Ascending aorta (tissue), 2 donors: ENCODE results near the gene PRG2. TPM values are rescaled to one million over a fixed set of nuclear protein-coding genes. Genes with fewer than 3 reads are reported as not detected.

Experiments used
- DNase-seq, 2 donors: peaks; one replicate each; pipeline ENCODE4 v3.0.0-alpha.2; 2019; ENCODE audit warnings: low spot score in 2 of 2
- H3K27ac ChIP-seq, 2 donors: fragments of 200-600 bp; sonication (generic); one replicate each; pipeline ENCODE4 v1.5.1; 2016 to 2017; ENCODE audit warnings: mild to moderate bottlenecking in 1 of 2
- H3K27me3 ChIP-seq: fragments of 200-600 bp; sonication (generic); one replicate; pipeline ENCODE4 v1.5.1; 2017
- H3K36me3 ChIP-seq, 2 donors: fragments of 200-600 bp; sonication (generic); one replicate each; pipeline ENCODE4 v1.5.1; 2016
- H3K4me1 ChIP-seq, 2 donors: fragments of 200-600 bp; sonication (generic); one replicate each; pipeline ENCODE4 v1.5.1; 2016 to 2017; ENCODE audit warnings: mild to moderate bottlenecking in 1 of 2
- H3K4me3 ChIP-seq, 2 donors: fragments of 200-600 bp; sonication (generic); one replicate each; pipeline ENCODE4 v1.5.1; 2016 to 2017; ENCODE audit warnings: mild to moderate bottlenecking in 1 of 2
- H3K9me3 ChIP-seq, 2 donors: fragments of 200-600 bp; sonication (generic); one replicate each; pipeline ENCODE4 v1.5.1; 2016
- intact Hi-C: fragments of 100-400 bp; cut with DNase I; formaldehyde crosslinking; loops from one replicate; pipeline ENCODE4 v1.15.1; 2023
- total RNA-seq: library from RNA; depleted of rRNA; stranded (reverse); fragments of >200 nt; gene quantifications from one replicate; pipeline ENCODE4 v1.1.0, GENCODE V29; 2016
- TF ChIP-seq, protein P1 (sequence below), 3 experiments: fragments of 200-600 bp in 2 of 3; fragments of 450-650 bp in 1 of 3; sonication (generic) in 2 of 3; IDR thresholded peaks; one replicate each; pipeline ENCODE4 v1.5.1; 2016 to 2019; ENCODE audit warnings: antibody characterized with exemption in 3 of 3, mild to moderate bottlenecking in 1 of 3, moderate library complexity in 1 of 3

PRG2 gene
- total RNA-seq, 1 donor from 2014 or later = not detected

GRCh38 chr11:57395905-57396623 lies 5.6 kb upstream of the PRG2 start:
- no peak overlapping the region for H3K4me3 ChIP-seq
- TF ChIP-seq, protein P1, sequence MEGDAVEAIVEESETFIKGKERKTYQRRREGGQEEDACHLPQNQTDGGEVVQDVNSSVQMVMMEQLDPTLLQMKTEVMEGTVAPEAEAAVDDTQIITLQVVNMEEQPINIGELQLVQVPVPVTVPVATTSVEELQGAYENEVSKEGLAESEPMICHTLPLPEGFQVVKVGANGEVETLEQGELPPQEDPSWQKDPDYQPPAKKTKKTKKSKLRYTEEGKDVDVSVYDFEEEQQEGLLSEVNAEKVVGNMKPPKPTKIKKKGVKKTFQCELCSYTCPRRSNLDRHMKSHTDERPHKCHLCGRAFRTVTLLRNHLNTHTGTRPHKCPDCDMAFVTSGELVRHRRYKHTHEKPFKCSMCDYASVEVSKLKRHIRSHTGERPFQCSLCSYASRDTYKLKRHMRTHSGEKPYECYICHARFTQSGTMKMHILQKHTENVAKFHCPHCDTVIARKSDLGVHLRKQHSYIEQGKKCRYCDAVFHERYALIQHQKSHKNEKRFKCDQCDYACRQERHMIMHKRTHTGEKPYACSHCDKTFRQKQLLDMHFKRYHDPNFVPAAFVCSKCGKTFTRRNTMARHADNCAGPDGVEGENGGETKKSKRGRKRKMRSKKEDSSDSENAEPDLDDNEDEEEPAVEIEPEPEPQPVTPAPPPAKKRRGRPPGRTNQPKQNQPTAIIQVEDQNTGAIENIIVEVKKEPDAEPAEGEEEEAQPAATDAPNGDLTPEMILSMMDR (IDR thresholded peaks at IDR 0.05) = no peak
- no peak for DNase-seq
- no peaks in the 10 kb centered on the region for H3K36me3 ChIP-seq
- H3K4me1 ChIP-seq = no peaks in the 10 kb centered on the region
- no peaks in the 10 kb centered on the region for H3K27me3 ChIP-seq
- intact Hi-C loops = no loop called here
- H3K27ac ChIP-seq = no peak overlapping the region
- no peaks in the 10 kb centered on the region for H3K9me3 ChIP-seq

GRCh38 chr11:57394203-57394965 lies 3.9 kb upstream of the PRG2 start:
- no peaks in the 10 kb centered on the region for H3K4me1 ChIP-seq
- intact Hi-C loops = no loop called here

GRCh38 chr11:57392763-57393105 lies 2.3 kb upstream of the PRG2 start:
- Histone ChIP-seq H3K9me3 (no peaks in the 10 kb centered on the region), H3K4me3 (no peak overlapping the region), H3K27ac (no peak overlapping the region), H3K27me3 (no peaks in the 10 kb centered on the region), H3K4me1 (no peaks in the 10 kb centered on the region), H3K36me3 (no peaks in the 10 kb centered on the region)
- intact Hi-C loops = no loop called here
- DNase-seq = no peak
- TF ChIP-seq, protein P1 (IDR thresholded peaks at IDR 0.05) = no peak

More at GRCh38 chr11:57394203-57394965, 3.9 kb upstream of the PRG2 start:
- H3K9me3 ChIP-seq = no peaks in the 10 kb centered on the region
- H3K4me3 ChIP-seq = no peak overlapping the region
- H3K27me3 ChIP-seq = no peaks in the 10 kb centered on the region
- no peak overlapping the region for H3K27ac ChIP-seq
- DNase-seq = no peak
- no peaks in the 10 kb centered on the region for H3K36me3 ChIP-seq
- TF ChIP-seq, protein P1 (IDR thresholded peaks at IDR 0.05) = no peak

- no peak overlapping the region for H3K27ac ChIP-seq
- no peaks in the 10 kb centered on the region for H3K36me3 ChIP-seq
- intact Hi-C loops = no loop called here
- H3K4me3 ChIP-seq = no peak overlapping the region
- H3K9me3 ChIP-seq = no peaks in the 10 kb centered on the region
- no peak for DNase-seq
- H3K4me1 ChIP-seq = no peaks in the 10 kb centered on the region
- TF ChIP-seq, protein P1 (IDR thresholded peaks at IDR 0.05) = no peak
- H3K27me3 ChIP-seq = no peaks in the 10 kb centered on the region
Observed at GRCh38 chr11:57392066-57392762, 1.8 kb upstream of the PRG2 start.

GRCh38 chr11:57391539-57391938 lies 1.1 kb upstream of the PRG2 start:
- Histone ChIP-seq H3K9me3 (no peaks in the 10 kb centered on the region), H3K36me3 (no peaks in the 10 kb centered on the region), H3K27me3 (no peaks in the 10 kb centered on the region), H3K4me3 (no peak overlapping the region), H3K27ac (no peak overlapping the region), H3K4me1 (no peaks in the 10 kb centered on the region)
- intact Hi-C loops = no loop called here
- no peak for DNase-seq
- TF ChIP-seq, protein P1 (IDR thresholded peaks at IDR 0.05) = no peak
